Esophagus (tissue), 2 donors: ENCODE measurements around the gene ALPG. TPM values are rescaled to one million over a fixed set of nuclear protein-coding genes. Genes with fewer than 3 reads are reported as not detected.
"Not testable (repeated sequence)": the region's sequence is repeated elsewhere in the genome, so short reads cannot be mapped to it uniquely, and the experiment has no call there.

ENCODE experiments used
- H3K27ac ChIP-seq, 2 donors: one replicate each; pipeline ENCODE4 v1.5.1; 2013; ENCODE audit warnings: low read depth in 2 of 2, mild to moderate bottlenecking in 2 of 2, inconsistent platforms in 1 of 2, low read length in 1 of 2, moderate library complexity in 1 of 2
- H3K27me3 ChIP-seq, 2 donors: one replicate each; pipeline ENCODE4 v1.6.1; 2013; ENCODE audit warnings: low read length in 2 of 2, control low read depth in 1 of 2, mild to moderate bottlenecking in 1 of 2; ENCODE audit not compliant: insufficient read depth in 2 of 2, control insufficient read depth in 1 of 2
- H3K36me3 ChIP-seq, 2 donors: one replicate each; pipeline ENCODE4 v1.6.1; 2013; ENCODE audit warnings: low read length in 1 of 2; ENCODE audit not compliant: control insufficient read depth in 2 of 2, insufficient read depth in 2 of 2
- H3K4me1 ChIP-seq, 2 donors: one replicate each; pipeline ENCODE4 v1.6.1; 2013; ENCODE audit warnings: low read length in 1 of 2; ENCODE audit not compliant: control insufficient read depth in 2 of 2, insufficient read depth in 2 of 2
- H3K4me3 ChIP-seq, 2 donors: one replicate each; pipeline ENCODE4 v1.5.1; 2013; ENCODE audit warnings: low read length in 2 of 2, mild to moderate bottlenecking in 2 of 2, low read depth in 1 of 2, moderate library complexity in 1 of 2
- H3K9me3 ChIP-seq, 2 donors: one replicate each; pipeline ENCODE4 v1.6.1; 2013; ENCODE audit warnings: mild to moderate bottlenecking in 2 of 2, low read depth in 1 of 2, low read length in 1 of 2, moderate library complexity in 1 of 2; ENCODE audit not compliant: control insufficient read depth in 2 of 2, insufficient read depth in 1 of 2
- WGBS, 2 donors: extraction: QIAGEN DNeasy Blood & Tissue Kit; methylation state at CpG; one replicate each; pipeline ENCODE4 v1.1.7; 2013; 5-methylcytosine and 5-hydroxymethylcytosine counted together
- polyA plus RNA-seq, 2 donors: library from polyadenylated mRNA; stranded (reverse); fragments of 200-250 nt; gene quantifications; one replicate each; pipeline ENCODE4 v1.2.3, GENCODE V29; 2013
- donor health status: healthy with polysubstance abuse.
- donor health status: Bipolar disorder and iron deficiency.

ALPG gene
- polyA plus RNA-seq, 2 donors: not detected

DNA sequence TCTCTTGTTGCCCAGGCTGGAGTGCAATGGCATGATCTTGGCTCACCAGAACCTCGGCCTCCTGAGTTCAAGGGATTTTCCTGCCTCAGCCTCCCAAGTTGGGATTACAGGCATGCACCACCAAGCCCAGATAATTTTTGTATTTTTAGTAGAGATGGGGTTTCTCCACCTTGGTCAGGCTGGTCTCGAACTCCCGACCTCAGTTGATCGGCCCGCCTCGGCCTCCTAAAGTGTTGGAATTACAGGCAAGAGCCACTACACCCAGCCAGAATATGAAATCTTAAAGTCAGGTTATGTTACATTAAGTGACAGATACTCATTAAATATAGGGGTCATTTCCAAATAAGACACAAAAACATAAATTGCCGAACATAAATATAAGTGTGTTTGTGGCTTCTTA is 12.2 kb upstream of the ALPG start:
- not testable (repeated sequence) for H3K4me3 ChIP-seq, H3K4me1 ChIP-seq, H3K27me3 ChIP-seq, H3K9me3 ChIP-seq, H3K36me3 ChIP-seq, H3K27ac ChIP-seq
- 92 to 94% methylated on average over 7 of the region's 7 CpGs for WGBS, 2 donors

DNA sequence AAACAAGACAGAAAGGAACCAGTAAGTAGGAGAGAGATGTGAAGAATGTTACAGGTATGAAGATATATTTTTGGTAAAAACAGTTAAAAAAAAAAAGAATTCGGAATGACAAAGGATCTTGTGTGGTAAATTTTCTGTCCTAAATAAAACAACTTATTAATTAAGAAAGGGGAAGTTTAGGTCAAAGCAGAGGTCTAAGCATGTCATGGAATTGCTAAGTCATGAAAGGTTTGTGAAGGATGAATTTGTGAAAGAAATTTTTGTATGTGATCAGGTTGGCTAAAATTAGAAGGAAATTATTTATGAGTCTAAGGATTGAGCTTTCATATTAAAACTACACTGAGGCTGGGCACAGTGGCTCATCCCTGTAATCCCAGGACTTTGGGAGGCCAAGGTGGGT is 11.1 kb upstream of the ALPG start:
- Histone ChIP-seq H3K4me3 (no peak overlapping the region), H3K27me3 (no peaks in the 10 kb centered on the region), H3K36me3 (no peaks in the 10 kb centered on the region), H3K27ac (no peak overlapping the region), H3K9me3 (no peaks in the 10 kb centered on the region), H3K4me1 (no peaks in the 10 kb centered on the region)
- WGBS, 2 donors: 76 to 78% methylated on average over 1 of the region's 1 CpG

DNA sequence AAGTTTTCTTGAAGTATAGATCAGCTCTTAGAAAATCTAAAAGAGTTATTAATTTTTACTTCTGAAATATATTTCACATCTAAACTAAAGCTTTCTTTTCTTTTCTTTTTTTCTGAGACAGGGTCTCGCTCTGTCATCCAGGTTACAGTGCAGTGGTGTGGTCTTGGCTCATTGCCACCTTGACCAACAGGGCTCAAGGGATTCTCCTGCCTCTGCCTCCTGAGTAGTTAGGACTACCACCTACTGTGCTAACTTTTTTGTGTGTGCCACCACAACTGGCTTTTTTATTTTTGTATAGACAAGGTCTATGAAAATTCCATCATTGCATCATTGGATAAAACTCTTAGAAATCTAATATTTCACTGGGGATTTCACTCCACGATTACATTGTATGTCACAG is 10.0 kb upstream of the ALPG start:
- Histone ChIP-seq H3K9me3 (no peaks in the 10 kb centered on the region), H3K27me3 (no peaks in the 10 kb centered on the region), H3K27ac (no peak overlapping the region), H3K36me3 (no peaks in the 10 kb centered on the region), H3K4me3 (no peak overlapping the region), H3K4me1 (no peaks in the 10 kb centered on the region)
- 73 to 79% methylated on average over 2 of the region's 2 CpGs for WGBS, 2 donors

DNA sequence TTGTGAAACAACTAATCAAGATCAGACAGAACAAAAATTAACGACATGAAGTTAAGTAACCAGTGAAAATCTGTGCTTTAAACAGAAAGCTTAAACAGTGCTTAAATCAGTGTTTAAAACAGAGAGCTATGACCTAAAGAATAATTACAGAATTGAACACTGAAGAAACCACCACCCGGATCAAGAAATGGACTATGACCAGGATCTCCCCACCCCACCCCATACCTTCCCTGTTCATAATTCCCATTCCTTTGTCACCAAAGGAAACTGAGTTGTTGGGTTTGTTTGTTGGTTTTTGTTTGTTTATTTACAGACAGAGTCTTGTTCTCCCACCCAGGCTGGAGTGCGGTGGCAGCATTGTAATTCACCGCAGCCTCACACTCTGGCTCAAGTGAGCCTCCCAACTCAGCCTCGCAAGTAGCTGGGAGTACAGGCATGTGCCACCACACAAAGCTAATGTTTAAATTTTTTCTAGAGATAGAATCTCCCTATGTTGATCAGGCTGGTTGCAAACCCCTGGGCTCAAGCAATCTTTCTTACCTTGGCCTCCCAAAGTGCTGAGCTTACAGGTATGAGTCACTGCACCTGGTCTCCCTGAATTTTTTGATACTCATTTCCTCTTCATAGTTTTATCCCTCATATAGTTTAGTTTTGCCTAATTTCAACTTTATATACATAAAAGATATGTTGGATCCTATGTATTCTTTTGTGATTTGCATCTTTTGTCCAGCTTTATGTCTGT is 8.2 kb upstream of the ALPG start:
- H3K27me3 ChIP-seq: no peaks in the 10 kb centered on the region
- no peaks in the 10 kb centered on the region for H3K36me3 ChIP-seq
- no peak overlapping the region for H3K4me3 ChIP-seq
- H3K27ac ChIP-seq: no peak overlapping the region
- WGBS, 2 donors: 87 to 88% methylated on average over 5 of the region's 5 CpGs
- no peaks in the 10 kb centered on the region for H3K9me3 ChIP-seq
- H3K4me1 ChIP-seq: no peaks in the 10 kb centered on the region

DNA sequence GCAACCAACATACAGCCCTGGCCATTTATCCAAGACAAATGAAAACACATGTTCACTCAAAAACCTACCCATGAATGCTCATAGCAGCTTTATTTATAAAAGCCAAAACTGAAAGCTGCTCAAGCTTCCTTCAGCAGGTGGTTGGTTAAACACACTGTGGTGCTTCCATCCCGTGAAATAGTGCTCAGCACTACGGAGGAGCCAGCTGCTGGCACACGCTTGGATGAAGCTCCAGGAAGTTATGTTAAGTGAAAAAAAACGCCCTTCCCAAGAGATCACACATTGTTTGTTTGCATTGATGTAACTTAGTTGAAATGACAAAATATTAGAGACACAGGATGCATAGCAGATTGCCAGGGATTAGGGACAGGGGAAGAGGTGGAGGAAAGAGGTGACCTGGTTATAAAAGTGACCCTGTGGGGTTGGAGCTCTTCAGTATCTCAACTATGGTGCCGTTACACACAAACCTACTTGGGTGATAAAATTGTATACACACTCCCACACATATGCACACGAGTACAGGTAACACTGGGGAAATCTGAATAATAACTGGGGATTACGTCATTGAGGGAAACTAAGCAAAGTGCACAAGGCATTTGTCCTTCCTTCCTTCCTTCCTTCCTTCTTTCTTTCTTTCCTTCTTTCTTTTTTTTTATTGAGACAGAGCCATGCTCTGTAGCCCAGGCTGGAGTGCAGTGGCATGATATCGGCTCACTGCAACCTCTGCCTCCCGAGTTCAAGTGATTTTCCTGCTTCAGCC is 6.2 kb upstream of the ALPG start:
- 52 to 55% methylated on average over 9 of the region's 9 CpGs for WGBS, 2 donors
- H3K36me3 ChIP-seq: no peaks in the 10 kb centered on the region
- H3K9me3 ChIP-seq: no peaks in the 10 kb centered on the region
- H3K27ac ChIP-seq: no peak overlapping the region
- H3K4me3 ChIP-seq: no peak overlapping the region
- no peaks in the 10 kb centered on the region for H3K27me3 ChIP-seq
- H3K4me1 ChIP-seq: no peaks in the 10 kb centered on the region

DNA sequence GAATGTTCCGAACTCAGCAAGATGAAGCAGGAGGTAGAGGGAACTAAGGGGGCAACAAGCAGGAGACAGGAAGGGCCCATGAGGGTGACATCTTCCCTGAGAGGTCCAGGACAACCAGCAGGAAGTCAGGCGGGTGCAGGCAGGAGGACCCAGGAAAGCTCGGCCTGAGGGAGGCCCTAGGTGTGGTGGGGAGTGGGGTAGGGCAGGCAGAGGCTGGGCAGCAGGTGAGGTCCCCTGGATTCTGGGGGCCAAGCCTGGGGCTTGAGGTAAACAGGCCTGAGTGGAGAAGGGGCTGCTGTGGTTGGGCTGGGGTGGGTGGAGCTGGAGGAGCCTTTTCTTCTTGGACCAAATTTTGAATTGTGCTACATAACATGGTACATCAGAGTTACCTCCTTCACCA is 4.1 kb upstream of the ALPG start:
- Histone ChIP-seq H3K27me3 (no peaks in the 10 kb centered on the region), H3K4me1 (no peaks in the 10 kb centered on the region), H3K9me3 (no peaks in the 10 kb centered on the region), H3K4me3 (no peak overlapping the region), H3K36me3 (no peaks in the 10 kb centered on the region), H3K27ac (no peak overlapping the region)
- 86 to 90% methylated on average over 3 of the region's 3 CpGs for WGBS, 2 donors

DNA sequence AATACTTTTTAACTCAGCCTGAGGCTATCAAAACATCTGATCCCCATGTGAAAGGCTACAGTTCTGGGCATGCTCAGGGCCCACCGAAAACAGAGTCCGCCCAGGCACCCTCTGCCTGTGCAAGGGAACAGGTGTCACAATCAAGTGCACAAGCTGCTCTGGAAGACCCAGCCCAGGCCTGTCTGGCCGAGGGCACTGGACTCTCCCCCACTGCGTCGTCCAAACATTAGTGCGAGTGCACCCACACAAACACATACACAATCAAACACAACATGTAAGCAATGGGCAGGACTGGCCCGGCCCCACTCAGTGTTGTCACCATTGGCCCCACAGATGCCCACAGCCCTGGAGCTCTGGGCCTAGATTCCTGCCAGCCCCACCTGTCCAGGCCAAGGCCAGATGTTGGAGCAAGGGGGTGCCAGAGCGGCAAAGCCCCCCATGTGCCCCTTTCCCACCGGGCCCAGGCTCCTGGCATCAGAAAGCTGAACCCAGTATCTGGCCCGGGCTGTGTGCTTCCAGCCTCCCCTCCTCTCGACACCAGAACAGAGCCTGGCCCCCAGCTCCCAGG is 617 bp upstream of the ALPG start:
- H3K4me3 ChIP-seq: no peak overlapping the region
- no peaks in the 10 kb centered on the region for H3K4me1 ChIP-seq
- no peak overlapping the region for H3K27ac ChIP-seq
- WGBS, 2 donors: 86 to 92% methylated on average over 11 of the region's 11 CpGs
- no peaks in the 10 kb centered on the region for H3K9me3 ChIP-seq
- peaks cover 0 to 2% of the 10 kb centered on the region in 2 donors for H3K27me3 ChIP-seq
- H3K36me3 ChIP-seq: no peaks in the 10 kb centered on the region

DNA sequence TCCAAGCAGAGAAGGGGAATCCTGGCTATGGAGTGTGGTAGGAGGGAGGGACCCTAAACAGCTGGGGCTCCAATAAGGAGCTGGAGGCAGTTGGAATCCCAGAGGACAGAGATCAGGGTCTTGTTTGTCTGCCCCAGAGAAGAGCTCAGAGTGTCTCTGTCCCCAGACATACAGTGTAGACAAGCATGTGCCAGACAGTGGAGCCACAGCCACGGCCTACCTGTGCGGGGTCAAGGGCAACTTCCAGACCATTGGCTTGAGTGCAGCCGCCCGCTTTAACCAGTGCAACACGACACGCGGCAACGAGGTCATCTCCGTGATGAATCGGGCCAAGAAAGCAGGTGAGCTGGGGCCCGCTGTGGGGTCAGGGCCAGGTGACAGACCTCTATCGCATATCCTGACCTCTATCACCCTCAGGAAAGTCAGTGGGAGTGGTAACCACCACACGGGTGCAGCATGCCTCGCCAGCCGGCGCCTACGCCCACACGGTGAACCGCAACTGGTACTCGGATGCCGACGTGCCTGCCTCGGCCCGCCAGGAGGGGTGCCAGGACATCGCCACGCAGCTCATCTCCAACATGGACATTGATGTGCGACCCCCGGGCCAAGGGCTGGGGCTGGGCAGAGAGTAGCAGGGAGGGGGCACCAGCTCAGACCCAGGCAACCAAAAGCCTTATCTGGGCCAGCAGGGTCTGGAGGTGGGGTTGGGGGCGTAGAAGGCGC is 945 bp downstream of the ALPG start:
- H3K4me1 ChIP-seq, H3K27ac ChIP-seq, H3K9me3 ChIP-seq, H3K36me3 ChIP-seq, H3K27me3 ChIP-seq, H3K4me3 ChIP-seq: not testable (repeated sequence)
- WGBS, 2 donors: 90% methylated on average over 24 to 30 of the region's 30 CpGs

DNA sequence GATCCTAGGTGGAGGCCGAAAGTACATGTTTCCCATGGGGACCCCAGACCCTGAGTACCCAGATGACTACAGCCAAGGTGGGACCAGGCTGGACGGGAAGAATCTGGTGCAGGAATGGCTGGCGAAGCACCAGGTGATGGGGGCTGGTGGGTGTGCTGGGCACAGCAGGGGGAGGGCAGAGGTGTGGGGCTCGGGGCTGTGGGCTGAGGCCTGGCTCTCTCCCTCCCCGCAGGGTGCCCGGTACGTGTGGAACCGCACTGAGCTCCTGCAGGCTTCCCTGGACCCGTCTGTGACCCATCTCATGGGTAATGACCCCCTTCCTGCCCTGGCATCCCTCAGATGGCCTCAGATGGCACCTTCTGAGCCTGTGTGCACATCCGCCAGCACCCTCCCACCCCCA is 1.6 kb downstream of the ALPG start:
- H3K4me3 ChIP-seq, H3K36me3 ChIP-seq, H3K27ac ChIP-seq, H3K4me1 ChIP-seq, H3K27me3 ChIP-seq, H3K9me3 ChIP-seq: not testable (repeated sequence)
- 79 to 83% methylated on average over 10 of the region's 10 CpGs for WGBS, 2 donors
